CD14-positive monocyte (primary cell): ENCODE measurements around the gene WDR20. TPM values are rescaled to one million over a fixed set of nuclear protein-coding genes. Genes with fewer than 3 reads are reported as not detected.
A peak's percentile ranks its signal among the peaks of the same experiment; 100 is the strongest.
"Not testable (repeated sequence)": the region's sequence is repeated elsewhere in the genome, so short reads cannot be mapped to it uniquely, and the experiment has no call there.

ENCODE experiments used
- DNase-seq, 3 donors: peaks; one replicate each; pipeline ENCODE4 v3.0.0-alpha.2; 2011 to 2022
- H2AFZ ChIP-seq: 2 replicates; pipeline ENCODE4 v1.6.0; 2012; ENCODE audit warnings: mild to moderate bottlenecking, low read depth, low read length, inconsistent platforms; ENCODE audit not compliant: insufficient read depth, poor library complexity, severe bottlenecking
- H3K27ac ChIP-seq, 2 donors: 1 replicate in 1 of 2; 2 replicates in 1 of 2; pipeline ENCODE4 v1.5.1; 2012 to 2013; ENCODE audit warnings: low read length in 2 of 2, control low read depth in 1 of 2, inconsistent platforms in 1 of 2, low read depth in 1 of 2, mild to moderate bottlenecking in 1 of 2
- H3K27me3 ChIP-seq, 2 donors: one replicate each; pipeline versions ENCODE4 v1.6.0 to v1.6.1; 2011 to 2013; ENCODE audit warnings: low read length in 2 of 2; ENCODE audit not compliant: control insufficient read depth in 2 of 2, insufficient read depth in 2 of 2
- H3K36me3 ChIP-seq, 2 donors: replicated peaks in 1 of 2; 1 replicate in 1 of 2; 2 replicates in 1 of 2; pipeline versions ENCODE4 v1.5.1 to v1.6.1; 2012 to 2013; ENCODE audit warnings: low read length in 2 of 2, control low read depth in 1 of 2, inconsistent platforms in 1 of 2, mild to moderate bottlenecking in 1 of 2; ENCODE audit not compliant: insufficient read depth in 2 of 2, control insufficient read depth in 1 of 2
- H3K4me1 ChIP-seq, 2 donors: 1 replicate in 1 of 2; 2 replicates in 1 of 2; pipeline versions ENCODE4 v1.5.1 to v1.6.1; 2012 to 2013; ENCODE audit warnings: low read length in 2 of 2, control low read depth in 1 of 2, inconsistent platforms in 1 of 2, mild to moderate bottlenecking in 1 of 2, moderate library complexity in 1 of 2; ENCODE audit not compliant: insufficient read depth in 2 of 2, control insufficient read depth in 1 of 2
- H3K4me2 ChIP-seq: replicated peaks from 2 replicates; pipeline ENCODE3; 2012; ENCODE audit warnings: low read length, moderate library complexity, mild to moderate bottlenecking; ENCODE audit not compliant: poor library complexity, severe bottlenecking; ENCODE audit errors: extremely low read depth
- H3K4me3 ChIP-seq, 3 experiments: fragments of 200-600 bp in 1 of 3; sonication (generic) in 1 of 3; replicated peaks in 1 of 3; 1 replicate in 2 of 3; 2 replicates in 1 of 3; pipeline ENCODE4 v1.5.1; 2011 to 2013; ENCODE audit warnings: low read length in 3 of 3, mild to moderate bottlenecking in 3 of 3, control low read depth in 2 of 3, low read depth in 2 of 3, inconsistent platforms in 1 of 3, moderate library complexity in 1 of 3
- H3K79me2 ChIP-seq: 2 replicates; pipeline ENCODE4 v1.6.0; 2012; ENCODE audit warnings: mild to moderate bottlenecking, control low read depth, inconsistent platforms, low read length, moderate library complexity; ENCODE audit not compliant: insufficient read depth
- H3K9ac ChIP-seq: 2 replicates; pipeline ENCODE4 v1.6.0; 2017; ENCODE audit warnings: low read length, mild to moderate bottlenecking; ENCODE audit not compliant: insufficient read depth, poor library complexity, severe bottlenecking
- H3K9me3 ChIP-seq, 2 donors: replicated peaks in 1 of 2; 1 replicate in 1 of 2; 2 replicates in 1 of 2; pipeline versions ENCODE4 v1.5.1 to v1.6.1; 2012 to 2013; ENCODE audit warnings: low read length in 2 of 2, control low read depth in 1 of 2; ENCODE audit not compliant: control insufficient read depth in 1 of 2, insufficient read depth in 1 of 2
- H4K20me1 ChIP-seq: 2 replicates; pipeline ENCODE4 v1.6.0; 2012; ENCODE audit warnings: mild to moderate bottlenecking, low read length, control low read depth, moderate library complexity; ENCODE audit not compliant: insufficient read depth
- H3K27ac Mint-ChIP-seq, 7 donors: one replicate each; pipeline ENCODE4 v1.8.0; 2020; ENCODE audit warnings: mild to moderate bottlenecking in 7 of 7, mixed read lengths in 7 of 7, moderate library complexity in 6 of 7, inconsistent platforms in 2 of 7
- H3K27me3 Mint-ChIP-seq, 3 donors: one replicate each; pipeline ENCODE4 v1.8.0; 2021 to 2022; ENCODE audit warnings: low read depth in 3 of 3, mild to moderate bottlenecking in 3 of 3, mixed read lengths in 3 of 3, moderate library complexity in 3 of 3, inconsistent platforms in 1 of 3
- H3K36me3 Mint-ChIP-seq, 2 donors: one replicate each; pipeline ENCODE4 v1.8.0; 2020; ENCODE audit warnings: mixed read lengths in 2 of 2, inconsistent platforms in 1 of 2, mild to moderate bottlenecking in 1 of 2
- H3K4me1 Mint-ChIP-seq: one replicate; pipeline ENCODE4 v1.8.0; 2020; ENCODE audit warnings: mild to moderate bottlenecking, mixed read lengths
- H3K4me3 Mint-ChIP-seq, 2 donors: one replicate each; pipeline ENCODE4 v1.8.0; 2020; ENCODE audit warnings: mild to moderate bottlenecking in 2 of 2, mixed read lengths in 2 of 2, moderate library complexity in 1 of 2
- H3K9me3 Mint-ChIP-seq, 7 donors: one replicate each; pipeline ENCODE4 v1.8.0; 2020 to 2022; ENCODE audit warnings: mixed read lengths in 7 of 7, mild to moderate bottlenecking in 6 of 7, moderate library complexity in 6 of 7, inconsistent platforms in 2 of 7
- CTCF ChIP-seq: fragments of 200-600 bp; IDR thresholded peaks from one replicate; pipeline ENCODE4 v1.8.0; 2022; ENCODE audit warnings: antibody characterized with exemption, mild to moderate bottlenecking
- WGBS: methylation state at CpG from one replicate; pipeline ENCODE4 v1.1.5; 2013; ENCODE audit warnings: missing lambda C conversion rate; ENCODE audit not compliant: insufficient coverage; 5-methylcytosine and 5-hydroxymethylcytosine counted together
- intact Hi-C, 2 donors: fragments of 100-400 bp; cut with micrococcal nuclease; formaldehyde crosslinking; loops; one replicate each; pipeline versions ENCODE4 v1.15.0 to v1.15.1; 2023
- polyA plus RNA-seq, 3 donors: library from polyadenylated mRNA; depleted of rRNA in 1 of 3; unstranded in 2 of 3; stranded (reverse) in 1 of 3; fragments of 300-500 nt in 2 of 3; fragments of >200 nt in 1 of 3; fragmentation: Illumina TruSeq in 2 of 3; gene quantifications; 1 replicate in 2 of 3; 2 replicates in 1 of 3; pipeline ENCODE4 v1.2.3, GENCODE V29; 2012 to 2021

WDR20 gene
- polyA plus RNA-seq, 3 donors = 7.4 to 13.3 (median 9.0) TPM

GRCh38 chr14:102103062-102103695 lies 36.5 kb upstream of the WDR20 start:
- no peaks in the 10 kb centered on the region for H3K9me3 ChIP-seq
- H3K36me3 Mint-ChIP-seq = no peaks in the 10 kb centered on the region
- no peak overlapping the region for H2AFZ ChIP-seq
- H3K27ac Mint-ChIP-seq = no peak overlapping the region
- no peak overlapping the region for H3K27ac ChIP-seq
- H3K27me3 ChIP-seq = no peaks in the 10 kb centered on the region
- peak; percentile 18 to 62 (median 29) for DNase-seq
- peaks cover 0 to 1% (median 0%) of the 10 kb centered on the region in 7 donors for H3K9me3 Mint-ChIP-seq
- H4K20me1 ChIP-seq = no peaks in the 10 kb centered on the region
- 100% methylated on average over 1 of the region's 10 CpGs for WGBS
- H3K27me3 Mint-ChIP-seq = peaks cover 0 to 1% (median 0%) of the 10 kb centered on the region in 3 donors
- no peak overlapping the region for H3K4me3 Mint-ChIP-seq
- H3K4me3 ChIP-seq = no peak overlapping the region
- H3K79me2 ChIP-seq = no peaks in the 10 kb centered on the region
- intact Hi-C loops = no loop called here
- H3K9ac ChIP-seq = no peak overlapping the region
- no peaks in the 10 kb centered on the region for H3K36me3 ChIP-seq
- no peak for TF ChIP-seq CTCF
- no peak overlapping the region for H3K4me2 ChIP-seq
- H3K4me1 ChIP-seq = peaks cover 27% of the 10 kb centered on the region in 2 donors
- peaks cover 25% of the 10 kb centered on the region for H3K4me1 Mint-ChIP-seq

GRCh38 chr14:102105369-102105768 lies 34.3 kb upstream of the WDR20 start:
- Histone ChIP-seq H3K79me2 (no peaks in the 10 kb centered on the region), H3K27me3 (no peaks in the 10 kb centered on the region), H3K4me3 (no peak overlapping the region), H3K9me3 (no peaks in the 10 kb centered on the region), H3K27ac (peak overlapping the region in 1 of 2 donors; percentile 60), H3K9ac (no peak overlapping the region), H4K20me1 (no peaks in the 10 kb centered on the region), H2AFZ (peak overlapping the region; percentile 10), H3K4me2 (no peak overlapping the region), H3K36me3 (no peaks in the 10 kb centered on the region), H3K4me1 (peaks cover 27% of the 10 kb centered on the region in 2 donors)
- Mint-ChIP-seq H3K27ac (peak overlapping the region; percentile 8 to 89 (median 69)), H3K36me3 (no peaks in the 10 kb centered on the region), H3K4me1 (peaks cover 25% of the 10 kb centered on the region), H3K27me3 (peaks cover 0 to 1% (median 0%) of the 10 kb centered on the region in 3 donors), H3K9me3 (peaks cover 0 to 15% (median 12%) of the 10 kb centered on the region in 7 donors), H3K4me3 (no peak overlapping the region)
- intact Hi-C loops = no loop called here
- no peak for DNase-seq
- TF ChIP-seq CTCF = no peak
- 93% methylated on average over 4 of the region's 4 CpGs for WGBS

- H3K4me2 ChIP-seq, H4K20me1 ChIP-seq, H3K27ac ChIP-seq, H3K27ac Mint-ChIP-seq, DNase-seq, H3K36me3 ChIP-seq, H2AFZ ChIP-seq, intact Hi-C loops, H3K4me3 Mint-ChIP-seq, H3K9me3 ChIP-seq, H3K27me3 ChIP-seq, H3K27me3 Mint-ChIP-seq, H3K4me3 ChIP-seq, H3K9ac ChIP-seq, H3K36me3 Mint-ChIP-seq, H3K79me2 ChIP-seq: not testable (repeated sequence)
- H3K4me1 Mint-ChIP-seq = peaks cover 20% of the 10 kb centered on the region
- H3K4me1 ChIP-seq = peaks cover 18% of the 10 kb centered on the region in 2 donors
- peaks cover 0 to 25% (median 15%) of the 10 kb centered on the region in 7 donors for H3K9me3 Mint-ChIP-seq
- no CpG with 5 or more reads among the region's 1 CpG for WGBS
Observed at GRCh38 chr14:102109332-102109731, 30.4 kb upstream of the WDR20 start.
